Measurements from ENCODE around the gene TFPI.
"Not testable (repeated sequence)": the region's sequence is repeated elsewhere in the genome, so short reads cannot be mapped to it uniquely, and the experiment has no call there.

The TFPI gene

GRCh38 chr2:187552828-187553681 is 1.2 kb downstream of the TFPI start:
- DNase-seq, result no peak

- no peak for DNase-seq
Measured at GRCh38 chr2:187552381-187552780, 1.9 kb downstream of the TFPI start.

GRCh38 chr2:187550857-187551256 is 3.4 kb downstream of the TFPI start:
- no peak for DNase-seq

- no peak for DNase-seq
Measured at GRCh38 chr2:187549951-187550555, 4.2 kb downstream of the TFPI start.

GRCh38 chr2:187549193-187549592 is 5.0 kb downstream of the TFPI start:
- no peak for DNase-seq

- DNase-seq, result no peak
Measured at GRCh38 chr2:187548656-187549055, 5.6 kb downstream of the TFPI start.

GRCh38 chr2:187547353-187547979 is 6.8 kb downstream of the TFPI start:
- peak; percentile 40 for DNase-seq

- DNase-seq, result no peak
Measured at GRCh38 chr2:187546762-187547333, 7.4 kb downstream of the TFPI start.

- DNase-seq, result no peak
Measured at GRCh38 chr2:187545238-187545751, 8.9 kb downstream of the TFPI start.

- DNase-seq, result no peak
Measured at GRCh38 chr2:187544371-187545080, 9.7 kb downstream of the TFPI start.

GRCh38 chr2:187543488-187543887 is 10.7 kb downstream of the TFPI start:
- no peak for DNase-seq

GRCh38 chr2:187542123-187542522 is 12.1 kb downstream of the TFPI start:
- no peak for DNase-seq

GRCh38 chr2:187541086-187542085 is 12.8 kb downstream of the TFPI start:
- DNase-seq, result no peak

GRCh38 chr2:187538222-187538621 is 16.0 kb downstream of the TFPI start:
- DNase-seq, result not testable (repeated sequence)

- not testable (repeated sequence) for DNase-seq
Measured at GRCh38 chr2:187535381-187535780, 18.9 kb downstream of the TFPI start.

GRCh38 chr2:187532333-187533120 is 21.7 kb downstream of the TFPI start:
- no peak for DNase-seq

- no peak for DNase-seq
Measured at GRCh38 chr2:187529977-187530721, 24.1 kb downstream of the TFPI start.

GRCh38 chr2:187529248-187529976 is 24.8 kb downstream of the TFPI start:
- no peak for DNase-seq

- DNase-seq, result no peak
Measured at GRCh38 chr2:187528042-187528441, 26.2 kb downstream of the TFPI start.
